Caco-2 (cell line): ENCODE measurements around the gene EPHB4. TPM values are rescaled to one million over a fixed set of nuclear protein-coding genes. Genes with fewer than 3 reads are reported as not detected.

Experiments
- BruUV-seq: library from RNA; stranded (reverse); fragments of 400-500 nt; replicated peaks from 2 replicates; lab custom pipeline; 2021; lab: Mats Ljungman, UMichigan
- CTCF ChIA-PET: fragments of 300-600 bp; sonication (Branson Sonifier 250); formaldehyde crosslinking; loops from one replicate; lab custom pipeline; 2022; ENCODE audit warnings: antibody characterized with exemption; lab: Charles Lee
- POLR2A ChIA-PET: fragments of 300-600 bp; sonication (Branson Sonifier 250); formaldehyde crosslinking; loops from one replicate; lab custom pipeline; 2022; ENCODE audit warnings: antibody characterized with exemption; lab: Charles Lee
- DNase-seq, 2 experiments: peaks; one replicate each; pipeline versions ENCODE4 v3.0.0 to v3.0.0-alpha.2; 2020 to 2022
- H3K27me3 ChIP-seq: replicated peaks from 2 replicates; pipeline ENCODE4 v1.6.0; 2011; ENCODE audit warnings: low read length; ENCODE audit not compliant: control insufficient read depth, insufficient read depth
- H3K36me3 ChIP-seq: 2 replicates; pipeline ENCODE4 v1.5.1; 2011; ENCODE audit warnings: low read length; ENCODE audit not compliant: control insufficient read depth, insufficient read depth
- H3K4me1 ChIP-seq: fragments of 250-450 bp; sonication (Bioruptor Pico); 2 replicates; pipeline ENCODE4 v1.5.1; 2020; ENCODE audit warnings: mild to moderate bottlenecking
- H3K4me3 ChIP-seq: 2 replicates; pipeline ENCODE4 v1.5.1; 2011; ENCODE audit warnings: low read depth, mild to moderate bottlenecking, control low read depth, low read length
- H3K9me3 ChIP-seq: fragments of 250-450 bp; sonication (Bioruptor Pico); 2 replicates; pipeline ENCODE4 v1.5.1; 2020; ENCODE audit warnings: mild to moderate bottlenecking, moderate library complexity
- H3K27ac Mint-ChIP-seq: one replicate; pipeline ENCODE4 v1.8.0; 2022; ENCODE audit warnings: mixed read lengths; ENCODE audit not compliant: unreplicated experiment
- H3K27me3 Mint-ChIP-seq: one replicate; pipeline ENCODE4 v1.8.0; 2022; ENCODE audit warnings: mixed read lengths; ENCODE audit not compliant: insufficient read depth, unreplicated experiment
- H3K36me3 Mint-ChIP-seq: one replicate; pipeline ENCODE4 v1.8.0; 2022; ENCODE audit warnings: mild to moderate bottlenecking, mixed read lengths; ENCODE audit not compliant: insufficient read depth, unreplicated experiment
- H3K4me1 Mint-ChIP-seq: one replicate; pipeline ENCODE4 v1.8.0; 2022; ENCODE audit warnings: low read depth, mixed read lengths; ENCODE audit not compliant: unreplicated experiment
- H3K4me3 Mint-ChIP-seq: one replicate; pipeline ENCODE4 v1.8.0; 2022; ENCODE audit warnings: mild to moderate bottlenecking, moderate library complexity, mixed read lengths; ENCODE audit not compliant: unreplicated experiment
- H3K9me3 Mint-ChIP-seq: one replicate; pipeline ENCODE4 v1.8.0; 2022; ENCODE audit warnings: mixed read lengths; ENCODE audit not compliant: unreplicated experiment
- intact Hi-C: fragments of 100-400 bp; cut with micrococcal nuclease; formaldehyde crosslinking; loops from one replicate; pipeline ENCODE4 v1.10.0; 2022; ENCODE audit not compliant: unreplicated experiment
- total RNA-seq: library from RNA; stranded (reverse); gene quantifications from 2 replicates; pipeline ENCODE4 v1.2.3, GENCODE V29; 2022
- TF ChIP-seq, protein P1 (sequence below), 2 experiments: fragments of 200-600 bp in 1 of 2; IDR thresholded peaks; 1 replicate in 1 of 2; 2 replicates in 1 of 2; pipeline versions ENCODE4 v1.5.1 to v1.8.0; 2011 to 2022; ENCODE audit warnings: antibody characterized with exemption in 1 of 2, control low read depth in 1 of 2, inconsistent platforms in 1 of 2, low read depth in 1 of 2, low read length in 1 of 2, mild to moderate bottlenecking in 1 of 2, moderate library complexity in 1 of 2; ENCODE audit not compliant: insufficient read depth in 1 of 2, severe bottlenecking in 1 of 2, unreplicated experiment in 1 of 2

The EPHB4 gene
- total RNA-seq, 1 experiment from 2014 or later = 112 TPM

DNA sequence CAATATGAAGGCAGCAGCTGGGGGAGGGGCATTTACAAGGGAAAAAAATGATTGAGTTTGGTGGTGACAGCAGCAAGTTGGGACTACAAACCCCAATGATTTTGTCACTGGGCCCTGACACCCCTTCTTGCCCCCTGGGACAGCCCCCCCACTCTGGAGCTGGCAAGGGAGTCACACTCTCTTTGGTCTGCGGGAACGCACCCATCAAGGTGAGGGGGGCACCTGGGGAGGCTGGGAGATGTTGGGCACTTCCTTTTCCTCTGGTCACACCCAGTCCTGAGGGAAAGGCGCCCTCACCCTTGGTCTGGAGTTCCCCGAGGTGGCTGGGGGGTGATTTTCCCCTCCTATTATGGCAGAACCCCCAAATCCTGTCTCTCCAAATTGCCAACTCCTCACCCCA is 24.4 kb downstream of the EPHB4 start:
- BruUV-seq = TSS peak; percentile 27
- Histone ChIP-seq H3K9me3 (no peaks in the 10 kb centered on the region), H3K27me3 (no peaks in the 10 kb centered on the region), H3K36me3 (peaks cover 8% of the 10 kb centered on the region), H3K4me3 (no peak overlapping the region), H3K4me1 (peaks cover 47% of the 10 kb centered on the region)
- CTCF ChIA-PET = interaction anchor here (1.4 kb wide), 2 partner anchors 25 to 97 kb away, joined by 7 to 11 read pairs; partner anchors contain the start of gene POP7
- Mint-ChIP-seq H3K4me3 (peak overlapping the region; percentile 73), H3K4me1 (peaks cover 38% of the 10 kb centered on the region), H3K36me3 (peaks cover 97% of the 10 kb centered on the region), H3K27ac (peak overlapping the region; percentile 78), H3K27me3 (no peaks in the 10 kb centered on the region), H3K9me3 (no peaks in the 10 kb centered on the region)
- TF ChIP-seq, protein P1, sequence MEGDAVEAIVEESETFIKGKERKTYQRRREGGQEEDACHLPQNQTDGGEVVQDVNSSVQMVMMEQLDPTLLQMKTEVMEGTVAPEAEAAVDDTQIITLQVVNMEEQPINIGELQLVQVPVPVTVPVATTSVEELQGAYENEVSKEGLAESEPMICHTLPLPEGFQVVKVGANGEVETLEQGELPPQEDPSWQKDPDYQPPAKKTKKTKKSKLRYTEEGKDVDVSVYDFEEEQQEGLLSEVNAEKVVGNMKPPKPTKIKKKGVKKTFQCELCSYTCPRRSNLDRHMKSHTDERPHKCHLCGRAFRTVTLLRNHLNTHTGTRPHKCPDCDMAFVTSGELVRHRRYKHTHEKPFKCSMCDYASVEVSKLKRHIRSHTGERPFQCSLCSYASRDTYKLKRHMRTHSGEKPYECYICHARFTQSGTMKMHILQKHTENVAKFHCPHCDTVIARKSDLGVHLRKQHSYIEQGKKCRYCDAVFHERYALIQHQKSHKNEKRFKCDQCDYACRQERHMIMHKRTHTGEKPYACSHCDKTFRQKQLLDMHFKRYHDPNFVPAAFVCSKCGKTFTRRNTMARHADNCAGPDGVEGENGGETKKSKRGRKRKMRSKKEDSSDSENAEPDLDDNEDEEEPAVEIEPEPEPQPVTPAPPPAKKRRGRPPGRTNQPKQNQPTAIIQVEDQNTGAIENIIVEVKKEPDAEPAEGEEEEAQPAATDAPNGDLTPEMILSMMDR (IDR thresholded peaks at IDR 0.05; ENCODE audit: insufficient read depth in 1 of 2, low read depth in 1 of 2, low read length in 1 of 2, severe bottlenecking in 1 of 2, unreplicated experiment in 1 of 2) = no peak
- intact Hi-C loops = loop anchor here (1.0 kb wide), 3 partner anchors 11 to 49 kb away; partner anchors contain the start of genes EPHB4 and SLC12A9
- POLR2A ChIA-PET = interaction anchor here (1.2 to 2.8 kb wide), 3 partner anchors 25 to 97 kb away, joined by 5 to 13 read pairs (median 7); partner anchors contain the start of genes EPHB4 and POP7
- no peak for DNase-seq

DNA sequence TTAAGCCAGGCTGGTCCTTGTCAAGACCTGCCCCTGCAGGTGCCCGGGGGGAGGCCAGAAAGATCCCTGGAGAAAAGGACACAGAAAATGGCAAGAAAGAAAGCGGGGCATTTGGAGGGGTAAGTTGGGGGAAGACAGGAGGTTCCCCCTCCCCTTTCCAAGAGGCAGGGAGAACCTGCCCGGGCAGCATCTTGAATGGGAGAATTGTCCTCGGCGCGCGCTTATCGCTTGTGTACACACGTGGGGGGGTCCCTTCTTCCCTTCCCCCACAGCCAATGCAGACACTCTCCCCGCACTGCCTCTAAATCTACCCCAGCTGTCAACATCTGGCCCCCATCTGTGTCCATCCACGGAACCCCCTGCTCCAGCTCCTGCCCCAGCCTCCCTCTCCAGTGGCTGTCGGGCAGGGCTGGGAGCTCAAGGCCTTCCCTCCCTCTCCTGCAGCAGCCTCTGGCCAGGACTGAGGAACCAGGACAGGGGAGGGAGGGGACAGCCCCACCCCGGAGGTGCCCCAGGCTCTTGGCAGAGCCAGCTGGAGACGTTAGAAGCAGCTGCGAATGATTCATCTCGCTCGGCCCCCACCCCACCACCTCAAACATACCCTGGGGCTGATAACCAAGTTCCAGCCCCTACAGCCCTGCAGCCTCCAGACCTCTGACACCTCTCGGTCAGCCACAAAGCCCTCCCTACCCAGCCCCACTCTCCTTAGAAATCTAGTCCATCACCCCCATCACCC is 25.3 kb downstream of the EPHB4 start:
- ChIA-PET CTCF (interaction anchor here (0.6 to 2.3 kb wide), 8 partner anchors 24 to 108 kb away, joined by 3 to 19 read pairs (median 9); partner anchors contain the start of genes EPHB4, GIGYF1, POP7 and SLC12A9), POLR2A (interaction anchor here (0.7 to 2.8 kb wide), 5 partner anchors 14 to 96 kb away, joined by 3 to 13 read pairs (median 6); partner anchors contain the start of genes EPHB4, POP7 and SRRT)
- H3K27ac Mint-ChIP-seq = peak overlapping the region; percentile 78
- intact Hi-C loops = loop anchor here (1.0 kb wide), 3 partner anchors 12 to 50 kb away; partner anchors contain the start of genes EPHB4 and SLC12A9
- no peak overlapping the region for H3K4me3 ChIP-seq
- H3K9me3 Mint-ChIP-seq = no peaks in the 10 kb centered on the region
- TF ChIP-seq, protein P1 (IDR thresholded peaks at IDR 0.05; ENCODE audit: insufficient read depth in 1 of 2, low read depth in 1 of 2, low read length in 1 of 2, severe bottlenecking in 1 of 2, unreplicated experiment in 1 of 2) = no peak
- H3K36me3 Mint-ChIP-seq = peaks cover 87% of the 10 kb centered on the region
- no peaks in the 10 kb centered on the region for H3K27me3 ChIP-seq
- H3K4me1 Mint-ChIP-seq = peaks cover 38% of the 10 kb centered on the region
- H3K27me3 Mint-ChIP-seq = no peaks in the 10 kb centered on the region
- H3K4me1 ChIP-seq = peaks cover 47% of the 10 kb centered on the region
- peaks cover 7% of the 10 kb centered on the region for H3K36me3 ChIP-seq
- no peaks in the 10 kb centered on the region for H3K9me3 ChIP-seq
- TSS peak; percentile 42 for BruUV-seq
- peak overlapping the region; percentile 73 for H3K4me3 Mint-ChIP-seq
- peak; percentile 94 to 96 for DNase-seq
